Endometrium (tissue), 2 donors: Measurements from ENCODE around the gene PXN.

Source experiments
- FAIRE-seq: peaks from 2 replicates; lab custom pipeline; 2012; peaks lifted over from hg19 to GRCh38; lab: Jason Lieb, UNC
- donor health status: control.
- donor health status: control.

Gene PXN

DNA sequence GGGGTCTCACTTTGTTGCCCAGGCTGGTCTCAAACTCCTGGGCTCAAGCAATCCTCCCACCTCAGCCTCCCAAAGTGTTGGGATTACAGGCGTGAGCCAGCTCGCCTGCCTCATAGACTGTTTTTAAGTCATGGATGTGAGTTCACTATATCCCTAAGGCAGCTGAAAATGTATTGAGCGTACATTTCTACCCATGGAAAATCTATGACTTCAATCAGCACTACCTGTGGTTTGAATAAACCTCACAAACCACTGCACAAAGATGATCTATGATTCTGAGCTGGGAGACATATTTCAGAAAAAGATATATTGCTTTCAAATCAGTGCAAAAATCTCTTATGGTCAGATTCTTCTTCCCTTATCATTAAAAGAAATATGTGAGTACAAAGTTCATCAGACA, 93.5 kb downstream of the PXN start:
- FAIRE-seq = no peak

DNA sequence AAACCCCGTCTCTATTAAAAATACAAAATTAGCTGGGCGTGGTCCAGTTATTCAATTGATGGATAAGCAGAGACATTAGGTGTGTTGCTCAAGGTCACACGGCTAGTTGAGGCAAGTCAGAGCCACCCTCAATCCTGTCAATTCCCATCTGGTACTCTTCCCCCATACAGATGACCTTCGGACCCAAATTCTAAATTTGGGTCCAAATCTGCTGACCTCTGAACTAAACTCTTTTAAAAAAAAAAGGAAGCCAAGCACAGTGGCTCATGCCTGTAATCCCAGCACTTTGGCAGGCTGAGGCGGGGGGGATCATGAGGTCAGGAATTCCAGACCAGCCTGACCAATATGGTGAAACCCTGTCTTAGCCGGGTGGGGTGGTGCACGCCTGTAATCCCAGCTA, 94.9 kb downstream of the PXN start:
- FAIRE-seq = no peak

DNA sequence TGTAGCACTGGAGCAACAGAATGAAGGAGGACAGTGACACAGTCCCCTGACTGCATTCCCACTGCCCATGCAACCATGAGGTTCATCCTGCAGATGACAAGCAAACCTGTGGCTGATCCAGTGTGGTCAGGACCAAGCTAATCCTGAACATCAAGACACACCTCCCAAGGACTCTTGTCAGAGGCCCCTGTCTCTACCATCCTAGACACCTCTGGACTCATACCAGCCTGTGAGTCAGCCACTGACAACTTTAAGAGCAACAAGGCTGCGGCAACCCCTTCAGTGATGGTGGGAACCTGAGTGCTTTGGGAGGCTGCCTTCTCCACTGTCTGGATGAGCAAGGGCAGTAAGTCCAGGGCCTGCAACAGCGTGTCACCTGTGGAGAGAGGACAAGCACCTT, 95.6 kb downstream of the PXN start:
- no peak for FAIRE-seq

DNA sequence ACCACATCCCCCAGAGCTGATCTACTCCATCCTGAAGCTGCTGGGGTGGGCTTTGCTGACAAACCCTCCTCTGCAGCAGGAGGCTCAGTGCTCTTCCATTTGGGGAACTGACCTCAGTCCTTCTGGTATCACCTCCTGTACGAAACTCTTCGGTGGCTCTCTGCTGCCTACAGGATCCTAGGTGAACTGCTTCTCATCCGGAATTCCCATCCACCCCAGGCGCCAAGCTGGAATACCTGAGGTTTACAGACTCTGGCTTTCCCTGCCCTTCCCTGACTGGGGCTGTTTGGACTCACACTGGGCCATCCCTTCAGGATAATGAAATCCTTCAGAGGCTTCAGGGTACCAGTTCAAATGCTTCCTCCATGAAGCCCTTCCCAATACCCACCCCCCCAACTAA, 97.2 kb downstream of the PXN start:
- FAIRE-seq = no peak

DNA sequence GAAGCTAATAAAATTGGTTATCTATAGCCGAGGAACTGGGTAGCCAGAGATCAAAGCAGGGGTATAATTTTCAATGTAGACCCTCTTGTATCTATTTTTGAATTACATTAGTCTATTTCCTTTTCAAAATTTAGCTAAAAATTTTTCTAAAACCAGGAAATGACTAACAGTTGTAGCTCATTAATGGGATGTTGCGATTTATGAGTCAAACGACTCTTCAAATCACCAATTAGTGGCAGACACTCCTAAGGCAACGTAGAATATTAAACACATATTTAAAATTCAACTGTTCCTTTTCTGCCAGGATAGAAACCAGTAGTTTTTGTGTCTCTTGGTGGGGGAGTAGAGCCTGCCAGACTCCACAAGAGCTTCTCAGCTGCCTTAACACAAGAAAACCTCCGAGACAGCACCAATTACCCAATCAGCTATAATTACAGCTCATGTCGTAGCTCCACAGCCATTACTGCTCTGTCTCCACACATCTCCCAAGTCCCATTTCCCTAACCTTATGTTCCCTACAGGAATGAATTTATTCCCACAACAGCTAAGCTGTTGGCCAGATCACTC, 97.9 kb downstream of the PXN start:
- no peak for FAIRE-seq

DNA sequence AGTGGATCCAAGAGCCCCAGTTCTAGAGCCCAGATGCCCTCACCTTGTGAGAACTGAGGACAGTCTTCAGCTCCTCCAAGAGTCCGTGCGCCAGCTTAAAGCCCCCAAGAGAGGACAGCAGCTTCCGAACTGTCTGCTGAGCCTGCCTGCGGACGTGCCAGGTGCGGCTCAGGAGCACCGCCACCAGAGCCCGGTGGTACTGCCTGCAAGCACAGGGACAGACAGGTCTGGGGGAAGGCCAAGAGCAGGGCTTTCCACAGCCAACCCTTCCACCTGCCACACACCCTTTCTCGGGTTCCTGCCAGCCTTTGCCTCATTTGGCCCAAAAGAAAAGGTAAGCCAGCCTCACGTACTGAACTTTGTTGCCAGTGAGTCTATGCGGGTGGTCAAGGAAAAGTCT, 101.2 kb downstream of the PXN start:
- FAIRE-seq = no peak

DNA sequence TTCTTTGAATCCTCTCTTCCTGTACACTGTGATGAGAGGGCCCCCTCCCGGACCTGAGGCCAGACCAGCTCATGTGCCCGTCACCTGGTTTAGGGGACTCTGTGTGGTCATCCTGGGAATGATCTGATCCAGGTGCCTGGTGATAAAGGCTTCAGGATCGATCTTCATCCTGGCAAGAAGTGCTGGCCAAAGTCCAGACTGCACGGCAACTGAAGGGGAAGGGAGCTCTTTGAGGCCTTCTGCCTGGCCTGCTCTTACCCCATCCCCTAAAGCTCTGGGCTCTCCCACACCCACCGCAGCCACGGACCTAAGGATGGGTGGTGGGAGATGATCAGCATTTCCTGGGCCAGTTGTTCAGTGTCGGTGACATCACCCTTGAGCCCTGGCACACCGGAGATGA, 102.8 kb downstream of the PXN start:
- FAIRE-seq = no peak

DNA sequence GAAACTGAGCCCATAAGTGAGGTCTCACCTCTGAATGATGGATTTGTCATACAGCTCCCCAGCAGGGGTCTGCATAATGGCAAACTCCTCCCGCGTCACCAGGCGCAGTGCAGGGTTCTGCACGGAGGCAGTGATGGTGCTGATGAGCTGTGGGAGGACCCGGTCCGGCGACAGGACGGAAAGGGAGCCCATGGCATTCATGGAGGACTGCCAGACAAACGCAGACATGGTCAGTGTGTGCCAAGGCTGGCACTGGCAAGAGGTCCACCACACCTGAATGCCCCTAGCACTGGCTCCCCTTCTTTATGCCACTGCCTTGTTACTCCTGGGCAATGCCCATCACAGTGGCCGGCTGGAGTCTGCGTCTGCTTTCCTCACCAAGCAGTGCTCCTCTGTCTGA, 103.7 kb downstream of the PXN start:
- FAIRE-seq = no peak
